Epithelial cell of proximal tubule (primary cell): ENCODE results near the gene MFF. TPM values are rescaled to one million over a fixed set of nuclear protein-coding genes. Genes with fewer than 3 reads are reported as not detected.
A peak's percentile ranks its signal among the peaks of the same experiment; 100 is the strongest.

Experiments
- DNase-seq: peaks from one replicate; pipeline ENCODE4 v3.0.0-alpha.2; 2011; ENCODE audit warnings: low read depth
- H3K4me3 ChIP-seq: 2 replicates; pipeline ENCODE4 v1.5.1; 2011; ENCODE audit warnings: low read depth, mild to moderate bottlenecking, low read length
- total RNA-seq: library from RNA; depleted of rRNA; stranded (reverse); fragments of >200 nt; gene quantifications from 2 replicates; pipeline ENCODE4 v1.2.3, GENCODE V29; 2015
- TF ChIP-seq, protein P1 (sequence below): conservative IDR thresholded peaks from 2 replicates; pipeline ENCODE4 v1.5.1; 2012; ENCODE audit warnings: low read depth, mild to moderate bottlenecking, low read length

Gene MFF, protein sequence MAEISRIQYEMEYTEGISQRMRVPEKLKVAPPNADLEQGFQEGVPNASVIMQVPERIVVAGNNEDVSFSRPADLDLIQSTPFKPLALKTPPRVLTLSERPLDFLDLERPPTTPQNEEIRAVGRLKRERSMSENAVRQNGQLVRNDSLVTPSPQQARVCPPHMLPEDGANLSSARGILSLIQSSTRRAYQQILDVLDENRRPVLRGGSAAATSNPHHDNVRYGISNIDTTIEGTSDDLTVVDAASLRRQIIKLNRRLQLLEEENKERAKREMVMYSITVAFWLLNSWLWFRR
- 99.4 and 133 TPM in 2 replicates for total RNA-seq

DNA sequence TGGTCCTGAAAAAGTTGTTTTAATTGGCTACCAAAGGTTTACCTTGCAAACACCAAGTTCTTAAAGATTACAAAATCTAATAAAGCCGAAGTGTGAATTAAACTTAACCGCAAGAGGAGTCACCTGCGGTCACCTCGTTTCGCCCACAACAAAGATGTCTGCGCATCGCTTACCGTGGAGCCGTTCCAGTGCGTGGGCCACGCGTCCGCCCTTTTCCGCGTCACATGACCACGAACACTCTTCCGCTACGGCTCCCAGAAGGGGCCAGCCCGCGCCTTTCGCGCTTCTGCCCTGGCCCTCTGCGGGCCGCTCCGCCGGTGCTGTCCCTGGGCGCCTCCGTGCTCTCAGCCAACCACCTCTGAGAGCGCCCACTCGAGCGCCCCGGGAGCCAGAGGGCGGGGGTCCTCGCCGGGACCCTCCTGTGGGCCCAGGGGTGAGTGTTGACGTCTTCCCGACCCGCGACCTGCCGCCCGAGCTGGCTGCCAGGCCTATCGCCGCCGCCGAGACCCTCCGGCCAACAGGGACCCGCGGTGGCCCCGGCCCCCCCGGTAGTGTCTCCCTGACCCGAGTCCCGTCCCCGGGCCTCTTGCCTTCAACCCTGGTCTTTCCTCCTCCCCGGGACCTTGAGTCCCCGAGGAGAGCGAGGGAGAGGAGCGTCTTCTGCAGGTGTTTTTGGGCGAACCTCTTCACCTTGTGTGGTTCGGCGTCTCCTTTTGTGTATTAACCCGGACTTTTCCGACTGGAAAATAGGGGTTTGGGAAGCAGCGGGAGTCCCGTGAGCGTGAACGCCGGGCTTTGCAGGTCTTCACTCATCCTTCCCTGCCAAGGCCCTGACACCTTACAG, at the start of gene MFF:
TSS of gene MFF (plus strand) at position 257 of the 844 bp plus-strand sequence. CDS start 5,415 bp downstream, outside the sequence.
- peak within 1 kb of the TSS; percentile 91 for H3K4me3 ChIP-seq
- DNase-seq = peak; percentile 55
- TF ChIP-seq, protein P1, sequence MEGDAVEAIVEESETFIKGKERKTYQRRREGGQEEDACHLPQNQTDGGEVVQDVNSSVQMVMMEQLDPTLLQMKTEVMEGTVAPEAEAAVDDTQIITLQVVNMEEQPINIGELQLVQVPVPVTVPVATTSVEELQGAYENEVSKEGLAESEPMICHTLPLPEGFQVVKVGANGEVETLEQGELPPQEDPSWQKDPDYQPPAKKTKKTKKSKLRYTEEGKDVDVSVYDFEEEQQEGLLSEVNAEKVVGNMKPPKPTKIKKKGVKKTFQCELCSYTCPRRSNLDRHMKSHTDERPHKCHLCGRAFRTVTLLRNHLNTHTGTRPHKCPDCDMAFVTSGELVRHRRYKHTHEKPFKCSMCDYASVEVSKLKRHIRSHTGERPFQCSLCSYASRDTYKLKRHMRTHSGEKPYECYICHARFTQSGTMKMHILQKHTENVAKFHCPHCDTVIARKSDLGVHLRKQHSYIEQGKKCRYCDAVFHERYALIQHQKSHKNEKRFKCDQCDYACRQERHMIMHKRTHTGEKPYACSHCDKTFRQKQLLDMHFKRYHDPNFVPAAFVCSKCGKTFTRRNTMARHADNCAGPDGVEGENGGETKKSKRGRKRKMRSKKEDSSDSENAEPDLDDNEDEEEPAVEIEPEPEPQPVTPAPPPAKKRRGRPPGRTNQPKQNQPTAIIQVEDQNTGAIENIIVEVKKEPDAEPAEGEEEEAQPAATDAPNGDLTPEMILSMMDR = peak; percentile 39

DNA sequence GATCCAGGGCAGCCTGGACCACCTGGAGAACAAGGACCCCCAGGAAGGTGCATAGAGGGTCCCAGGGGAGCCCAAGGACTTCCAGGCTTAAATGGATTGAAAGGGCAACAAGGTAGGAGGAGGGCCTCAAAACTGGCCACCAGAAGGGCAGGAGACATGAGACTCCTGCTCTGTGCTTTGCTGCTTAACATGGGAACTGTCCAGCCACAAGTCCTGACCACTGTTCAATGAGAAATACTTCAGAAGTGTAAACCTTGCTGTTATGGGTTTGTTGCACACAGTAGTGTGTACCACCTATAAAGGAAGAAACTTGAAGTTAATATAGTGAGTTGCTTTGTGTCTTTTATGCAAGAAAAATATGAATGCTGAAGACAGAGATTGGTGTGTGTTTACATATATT, 44.2 kb upstream of the MFF start:
- TF ChIP-seq, protein P1 = no peak
- DNase-seq = no peak
- H3K4me3 ChIP-seq = no peak overlapping the region

DNA sequence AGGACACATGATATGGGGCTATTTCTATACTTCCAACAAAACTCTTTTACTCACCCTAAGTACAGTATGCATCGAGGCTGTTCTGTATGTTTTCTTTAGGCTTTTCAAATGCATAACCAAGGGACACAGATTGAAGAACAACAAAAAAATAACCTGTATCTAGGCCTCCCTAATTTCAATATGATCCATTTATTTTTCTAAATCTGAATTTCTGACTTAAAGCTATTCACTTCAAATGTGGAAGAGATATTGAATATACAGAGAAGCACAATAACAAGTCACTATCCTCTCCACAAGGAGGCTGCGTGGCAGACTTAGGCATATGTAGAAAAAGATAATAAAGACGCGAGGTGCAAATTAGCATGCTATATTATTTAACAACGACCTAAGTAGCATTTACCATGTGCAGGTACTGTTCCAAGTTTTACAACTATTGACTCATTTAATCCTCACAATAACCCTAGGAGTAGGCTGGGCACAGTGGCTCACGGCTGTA, 39.3 kb upstream of the MFF start:
- TF ChIP-seq, protein P1 = no peak
- no peak overlapping the region for H3K4me3 ChIP-seq
- DNase-seq = no peak

DNA sequence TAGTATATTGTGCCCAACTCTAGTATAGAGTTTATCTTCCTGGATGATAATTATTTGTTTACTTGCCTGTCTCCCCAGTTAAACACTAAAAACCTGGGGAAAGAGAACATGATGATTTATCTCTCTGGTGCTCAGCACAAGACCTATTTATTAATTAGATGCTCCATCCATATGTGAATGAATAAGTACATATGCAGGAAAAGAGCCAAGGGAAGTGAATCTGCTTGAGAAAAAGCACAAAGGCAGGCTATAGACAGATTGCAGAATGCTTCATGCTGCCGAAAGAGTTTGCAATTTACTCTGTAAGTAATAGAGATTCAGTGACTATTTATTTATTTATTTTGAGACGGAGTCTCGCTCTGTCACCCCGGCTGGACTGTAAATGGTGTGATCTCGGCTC, 37.3 kb upstream of the MFF start:
- TF ChIP-seq, protein P1 = no peak
- no peak overlapping the region for H3K4me3 ChIP-seq
- DNase-seq = no peak

DNA sequence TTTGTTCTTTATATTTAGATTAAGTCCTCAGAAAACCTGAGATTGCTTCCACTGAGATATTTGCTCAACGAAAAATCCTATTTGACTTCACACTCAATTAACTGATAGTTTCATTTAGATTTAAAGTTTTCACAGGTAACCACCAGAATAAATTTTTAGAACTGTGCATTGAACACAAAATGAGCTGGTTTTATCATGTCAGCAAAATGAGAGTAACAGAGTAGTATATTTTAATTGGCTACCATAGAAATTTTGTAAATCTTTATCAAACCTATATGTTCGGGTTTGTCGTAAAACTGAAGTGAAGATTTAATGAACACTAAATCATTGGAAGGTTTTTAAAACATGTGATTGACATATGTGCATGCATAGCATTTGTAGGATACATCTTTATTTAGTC, 32.7 kb upstream of the MFF start:
- TF ChIP-seq, protein P1 = no peak
- no peak overlapping the region for H3K4me3 ChIP-seq
- DNase-seq = no peak

DNA sequence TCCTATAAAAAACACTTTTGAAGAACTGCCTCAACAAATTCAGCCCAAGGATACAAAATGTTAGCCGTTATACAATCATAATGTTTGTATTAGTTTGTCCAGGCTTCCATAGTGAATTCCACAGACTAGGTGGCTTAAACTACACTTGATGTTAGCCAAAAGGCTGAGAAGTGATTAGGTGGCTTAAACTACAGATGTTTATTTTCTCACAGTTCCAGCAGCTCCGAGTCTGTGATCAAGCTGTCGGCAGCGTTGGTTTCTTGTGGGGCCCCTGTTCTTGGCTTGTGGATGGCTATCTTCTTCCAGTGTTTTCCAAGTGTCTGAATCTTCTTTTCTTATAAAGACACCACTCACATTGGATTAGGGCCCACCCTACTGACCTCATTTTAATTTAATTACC, 31.5 kb upstream of the MFF start:
- TF ChIP-seq, protein P1 = no peak
- DNase-seq = no peak
- no peak overlapping the region for H3K4me3 ChIP-seq
